Fibroblast of mammary gland (primary cell): Measurements from ENCODE around the gene PCDHB15.
"Not testable (repeated sequence)": the region's sequence is repeated elsewhere in the genome, so short reads cannot be mapped to it uniquely, and the experiment has no call there.

ENCODE experiments used
- DNase-seq: peaks from one replicate; pipeline ENCODE4 v3.0.0-alpha.2; 2010; ENCODE audit warnings: low read depth
- H3K4me3 ChIP-seq: 2 replicates; pipeline ENCODE4 v1.5.1; 2011; ENCODE audit warnings: low read depth, mild to moderate bottlenecking, low read length, moderate library complexity; ENCODE audit not compliant: control insufficient read depth
- CTCF ChIP-seq: conservative IDR thresholded peaks from 2 replicates; pipeline ENCODE4 v1.5.1; 2011; ENCODE audit warnings: low read depth, low read length, inconsistent platforms; ENCODE audit not compliant: control insufficient read depth, insufficient read depth

Gene PCDHB15

GRCh38 chr5:141223112-141223783, 21.9 kb upstream of the PCDHB15 start, which contains the start of gene PCDHB14:
Gene PCDHB14, plus strand, starts transcription at chr5:141223343. Its CDS starts 163 bp downstream, at chr5:141223506.
- H3K4me3 ChIP-seq: no peak within 1 kb of the TSS
- no peak for TF ChIP-seq CTCF
- peak; percentile 22 for DNase-seq

- DNase-seq, H3K4me3 ChIP-seq: not testable (repeated sequence)
Measured at GRCh38 chr5:141224844-141225243, 20.4 kb upstream of the PCDHB15 start.

GRCh38 chr5:141225421-141225820, 19.8 kb upstream of the PCDHB15 start:
- H3K4me3 ChIP-seq, DNase-seq: not testable (repeated sequence)

GRCh38 chr5:141234109-141234667, 11.0 kb upstream of the PCDHB15 start:
- peak; percentile 6 for TF ChIP-seq CTCF
- DNase-seq: peak; percentile 7
- H3K4me3 ChIP-seq: no peak overlapping the region

- not testable (repeated sequence) for H3K4me3 ChIP-seq, DNase-seq
Measured at GRCh38 chr5:141235922-141236321, 9.3 kb upstream of the PCDHB15 start.

GRCh38 chr5:141236516-141237313, 8.5 kb upstream of the PCDHB15 start:
- no peak overlapping the region for H3K4me3 ChIP-seq
- no peak for DNase-seq
- no peak for TF ChIP-seq CTCF

- TF ChIP-seq CTCF: no peak
- no peak overlapping the region for H3K4me3 ChIP-seq
- no peak for DNase-seq
Measured at GRCh38 chr5:141241496-141241895, 3.7 kb upstream of the PCDHB15 start.

- DNase-seq, H3K4me3 ChIP-seq: not testable (repeated sequence)
Measured at GRCh38 chr5:141246971-141247370, 1.8 kb downstream of the PCDHB15 start.

GRCh38 chr5:141247434-141247833, 2.2 kb downstream of the PCDHB15 start:
- not testable (repeated sequence) for H3K4me3 ChIP-seq, DNase-seq
